NT2/D1 (cell line): ENCODE measurements around the gene HCST.

ENCODE experiments used
- SUZ12 ChIP-seq: IDR thresholded peaks from 2 replicates; pipeline ENCODE4 v1.6.1; 2011; ENCODE audit not compliant: insufficient read length, insufficient read depth; ENCODE audit errors: extremely low read depth
- YY1 ChIP-seq: IDR thresholded peaks from 2 replicates; pipeline ENCODE4 v1.6.1; 2011; ENCODE audit not compliant: insufficient read length, insufficient read depth
- ZNF274 ChIP-seq: IDR thresholded peaks from 2 replicates; pipeline ENCODE4 v1.6.1; 2011; ENCODE audit warnings: mild to moderate bottlenecking, low read depth, low read length

- no peak for TF ChIP-seq ZNF274
- TF ChIP-seq YY1 = no peak
- TF ChIP-seq SUZ12 = no peak
Measured at GRCh38 chr19:35868823-35869326, 33.5 kb upstream of the HCST start.
